Neural progenitor cell (in vitro differentiated cells): ENCODE data around the gene SKAP2.

Experiments used
- CTCF ChIP-seq: fragments of 200-600 bp; sonication (generic); IDR thresholded peaks from 2 replicates; pipeline ENCODE4 v1.5.1; 2017; ENCODE audit warnings: antibody characterized with exemption, mild to moderate bottlenecking
- EZH2phosphoT487 ChIP-seq: fragments of 200-600 bp; sonication (generic); IDR thresholded peaks from 2 replicates; pipeline ENCODE4 v1.6.1; 2017; ENCODE audit warnings: antibody characterized with exemption

GRCh38 chr7:26699766-26700165 lies 164.6 kb downstream of the SKAP2 start:
- TF ChIP-seq CTCF, result no peak
- TF ChIP-seq EZH2phosphoT487, result no peak
